HEK293 (cell line): ENCODE measurements around the gene TNFRSF4.

ENCODE experiments used
- GLIS2 ChIP-seq: fragments of 450-650 bp; formaldehyde crosslinking; IDR thresholded peaks from 2 replicates; pipeline ENCODE4 v1.5.1; 2016; ENCODE audit warnings: missing biosample characterization, missing genetic modification characterization
- MEIS1 ChIP-seq: sonication (generic); formaldehyde crosslinking; IDR thresholded peaks from 2 replicates; pipeline ENCODE4 v1.8.1; 2022; ENCODE audit warnings: missing genetic modification reagents, mild to moderate bottlenecking, borderline replicate concordance
- MYNN ChIP-seq: fragments of 450-650 bp; formaldehyde crosslinking; IDR thresholded peaks from 2 replicates; pipeline ENCODE4 v1.5.1; 2016; ENCODE audit warnings: missing biosample characterization, missing genetic modification characterization, borderline replicate concordance
- OSR2 ChIP-seq: fragments of 450-650 bp; formaldehyde crosslinking; IDR thresholded peaks from 2 replicates; pipeline ENCODE4 v1.5.1; 2016; ENCODE audit warnings: missing biosample characterization, missing genetic modification characterization
- PRDM4 ChIP-seq: fragments of 450-650 bp; formaldehyde crosslinking; IDR thresholded peaks from 2 replicates; pipeline ENCODE4 v1.5.1; 2017; ENCODE audit warnings: missing biosample characterization, missing genetic modification characterization
- SETDB1 ChIP-seq: IDR thresholded peaks from one replicate; pipeline ENCODE4 v1.6.1; 2017; ENCODE audit warnings: mild to moderate bottlenecking, low read length, moderate library complexity, mixed read lengths; ENCODE audit not compliant: insufficient read length
- ZBTB21 ChIP-seq: fragments of 450-650 bp; formaldehyde crosslinking; IDR thresholded peaks from 2 replicates; pipeline ENCODE4 v1.5.1; 2017; ENCODE audit warnings: missing biosample characterization, missing genetic modification characterization
- ZBTB7A ChIP-seq: fragments of 450-650 bp; formaldehyde crosslinking; IDR thresholded peaks from 2 replicates; pipeline ENCODE4 v1.5.1; 2016; ENCODE audit warnings: low read depth, missing biosample characterization, missing genetic modification characterization
- ZNF2 ChIP-seq: fragments of 450-650 bp; formaldehyde crosslinking; IDR thresholded peaks from 2 replicates; pipeline ENCODE4 v1.5.1; 2016; ENCODE audit warnings: missing biosample characterization, missing genetic modification characterization
- ZNF214 ChIP-seq: fragments of 450-650 bp; formaldehyde crosslinking; IDR thresholded peaks from 2 replicates; pipeline ENCODE4 v1.5.1; 2017; ENCODE audit warnings: missing biosample characterization, mild to moderate bottlenecking, missing genetic modification characterization, borderline replicate concordance
- ZNF311 ChIP-seq: fragments of 450-650 bp; formaldehyde crosslinking; IDR thresholded peaks from 2 replicates; pipeline ENCODE4 v1.5.1; 2017; ENCODE audit warnings: missing biosample characterization, missing genetic modification characterization, borderline replicate concordance
- ZNF335 ChIP-seq: fragments of 450-650 bp; formaldehyde crosslinking; conservative IDR thresholded peaks from 2 replicates; pipeline ENCODE4 v1.5.1; 2016; ENCODE audit warnings: missing biosample characterization, missing genetic modification characterization
- ZNF473 ChIP-seq: fragments of 450-650 bp; formaldehyde crosslinking; IDR thresholded peaks from 2 replicates; pipeline ENCODE4 v1.5.1; 2017; ENCODE audit warnings: missing biosample characterization, missing genetic modification characterization
- ZNF549 ChIP-seq: fragments of 450-650 bp; IDR thresholded peaks from 2 replicates; pipeline ENCODE4 v1.5.1; 2018; ENCODE audit warnings: missing biosample characterization, missing genetic modification characterization, mild to moderate bottlenecking, inconsistent platforms, moderate library complexity
- ZNF558 ChIP-seq: fragments of 450-650 bp; formaldehyde crosslinking; IDR thresholded peaks from 2 replicates; pipeline ENCODE4 v1.5.1; 2016; ENCODE audit warnings: missing biosample characterization, missing genetic modification characterization
- ZNF561 ChIP-seq: fragments of 450-650 bp; IDR thresholded peaks from 2 replicates; pipeline ENCODE4 v1.5.1; 2018; ENCODE audit warnings: missing biosample characterization, missing genetic modification characterization, borderline replicate concordance
- ZNF580 ChIP-seq: fragments of 450-650 bp; formaldehyde crosslinking; IDR thresholded peaks from 2 replicates; pipeline ENCODE4 v1.5.1; 2016; ENCODE audit warnings: missing biosample characterization, missing genetic modification characterization
- ZNF670 ChIP-seq: fragments of 450-650 bp; formaldehyde crosslinking; IDR thresholded peaks from 2 replicates; pipeline ENCODE4 v1.5.1; 2016; ENCODE audit warnings: missing biosample characterization, missing genetic modification characterization, low read depth
- ZNF747 ChIP-seq: fragments of 450-650 bp; formaldehyde crosslinking; IDR thresholded peaks from 2 replicates; pipeline ENCODE4 v1.5.1; 2016; ENCODE audit warnings: missing biosample characterization, missing genetic modification characterization
- ZNF777 ChIP-seq: fragments of 450-650 bp; formaldehyde crosslinking; IDR thresholded peaks from 2 replicates; pipeline ENCODE4 v1.5.1; 2017; ENCODE audit warnings: missing biosample characterization, missing genetic modification characterization, borderline replicate concordance
- ZNF785 ChIP-seq: fragments of 450-650 bp; formaldehyde crosslinking; IDR thresholded peaks from 2 replicates; pipeline ENCODE4 v1.5.1; 2016; ENCODE audit warnings: missing biosample characterization, missing genetic modification characterization
- ZNF830 ChIP-seq: fragments of 450-650 bp; IDR thresholded peaks from 2 replicates; pipeline ENCODE4 v1.5.0; 2018; ENCODE audit warnings: missing biosample characterization, missing genetic modification characterization, low read depth, mild to moderate bottlenecking, moderate library complexity
- ZNF843 ChIP-seq: fragments of 450-650 bp; formaldehyde crosslinking; IDR thresholded peaks from 2 replicates; pipeline ENCODE4 v1.5.1; 2016; ENCODE audit warnings: missing biosample characterization, missing genetic modification characterization
- ZSCAN23 ChIP-seq: fragments of 450-650 bp; formaldehyde crosslinking; IDR thresholded peaks from 2 replicates; pipeline ENCODE4 v1.5.1; 2016; ENCODE audit warnings: missing biosample characterization, missing genetic modification characterization
- TF ChIP-seq, protein P1 (sequence below): fragments of 450-650 bp; formaldehyde crosslinking; IDR thresholded peaks from 2 replicates; pipeline ENCODE4 v1.5.1; 2016; ENCODE audit warnings: missing biosample characterization, missing genetic modification characterization
- TF ChIP-seq, protein P2 (sequence below): fragments of 450-650 bp; formaldehyde crosslinking; IDR thresholded peaks from 2 replicates; pipeline ENCODE4 v1.5.1; 2017; ENCODE audit warnings: missing biosample characterization, missing genetic modification characterization
- TF ChIP-seq, protein P3 (sequence below): fragments of 450-650 bp; formaldehyde crosslinking; IDR thresholded peaks from 2 replicates; pipeline ENCODE4 v1.5.1; 2016; ENCODE audit warnings: missing biosample characterization, missing genetic modification characterization, borderline replicate concordance

TNFRSF4 gene

DNA sequence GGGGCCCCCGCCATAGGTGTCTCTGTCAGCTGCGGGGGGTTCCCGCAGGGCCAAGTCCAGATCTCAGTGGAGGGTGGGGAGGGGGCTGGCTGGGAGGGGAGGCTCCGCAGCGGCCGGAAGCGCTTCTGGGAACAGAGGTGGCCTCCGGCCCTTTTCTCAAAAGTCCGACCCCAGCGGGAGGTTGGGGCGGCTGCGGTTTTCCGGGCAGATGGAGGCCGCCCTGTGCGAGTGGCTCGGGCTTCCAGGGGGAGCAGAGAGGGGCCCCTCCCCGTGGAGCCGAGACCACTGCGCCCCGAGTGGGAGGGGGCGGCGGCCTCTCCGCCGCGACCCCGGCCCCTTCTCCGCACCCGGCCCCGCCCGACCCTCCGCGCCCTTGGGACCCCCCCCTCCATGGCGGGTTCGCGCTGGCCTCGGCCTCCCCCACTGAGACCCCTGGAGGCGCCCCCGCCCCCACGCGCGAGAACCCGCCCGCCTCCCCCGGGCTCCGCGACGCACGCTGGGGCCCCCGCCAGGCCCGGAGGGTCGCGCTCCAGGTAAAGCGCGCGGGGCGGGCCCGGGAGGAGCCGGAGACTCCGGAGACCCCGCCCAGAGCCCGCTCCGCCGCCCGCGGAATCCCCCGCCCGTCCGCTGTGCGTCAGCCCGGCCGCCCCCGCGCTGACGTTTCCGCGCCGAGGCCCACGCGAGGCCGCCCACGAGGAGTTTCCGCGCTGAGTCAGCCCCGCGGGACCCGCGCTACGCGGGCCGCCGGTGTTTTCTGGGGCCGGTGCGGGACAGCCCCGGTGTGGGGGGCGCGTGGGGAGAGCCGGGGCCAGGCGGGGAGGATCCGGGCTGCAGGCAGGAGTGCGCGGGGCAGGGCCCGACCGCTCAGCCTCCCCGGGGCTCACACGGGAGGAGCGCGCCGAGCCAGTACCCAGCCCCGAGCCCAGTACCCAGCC, 12.8 kb downstream of the TNFRSF4 start (continued):
- no peak for TF ChIP-seq ZNF214 (tag by site-specific recombination)
- no peak for TF ChIP-seq ZNF747 (tag by site-specific recombination)
- TF ChIP-seq ZNF335 (tag by site-specific recombination) = peak; percentile 56; the same call in 1 of the 2 replicates
- TF ChIP-seq ZBTB7A = no peak
- TF ChIP-seq, protein P1, sequence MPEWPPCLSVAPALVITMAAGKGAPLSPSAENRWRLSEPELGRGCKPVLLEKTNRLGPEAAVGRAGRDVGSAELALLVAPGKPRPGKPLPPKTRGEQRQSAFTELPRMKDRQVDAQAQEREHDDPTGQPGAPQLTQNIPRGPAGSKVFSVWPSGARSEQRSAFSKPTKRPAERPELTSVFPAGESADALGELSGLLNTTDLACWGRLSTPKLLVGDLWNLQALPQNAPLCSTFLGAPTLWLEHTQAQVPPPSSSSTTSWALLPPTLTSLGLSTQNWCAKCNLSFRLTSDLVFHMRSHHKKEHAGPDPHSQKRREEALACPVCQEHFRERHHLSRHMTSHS (tag by site-specific recombination) = no peak
- no peak for TF ChIP-seq ZNF473 (tag by site-specific recombination)
- TF ChIP-seq, protein P2, sequence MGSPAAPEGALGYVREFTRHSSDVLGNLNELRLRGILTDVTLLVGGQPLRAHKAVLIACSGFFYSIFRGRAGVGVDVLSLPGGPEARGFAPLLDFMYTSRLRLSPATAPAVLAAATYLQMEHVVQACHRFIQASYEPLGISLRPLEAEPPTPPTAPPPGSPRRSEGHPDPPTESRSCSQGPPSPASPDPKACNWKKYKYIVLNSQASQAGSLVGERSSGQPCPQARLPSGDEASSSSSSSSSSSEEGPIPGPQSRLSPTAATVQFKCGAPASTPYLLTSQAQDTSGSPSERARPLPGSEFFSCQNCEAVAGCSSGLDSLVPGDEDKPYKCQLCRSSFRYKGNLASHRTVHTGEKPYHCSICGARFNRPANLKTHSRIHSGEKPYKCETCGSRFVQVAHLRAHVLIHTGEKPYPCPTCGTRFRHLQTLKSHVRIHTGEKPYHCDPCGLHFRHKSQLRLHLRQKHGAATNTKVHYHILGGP (tag by site-specific recombination) = no peak
- peak; percentile 91 for TF ChIP-seq ZNF785
- TF ChIP-seq ZNF580 (tag by site-specific recombination) = no peak
- TF ChIP-seq ZNF2 (tag by site-specific recombination) = no peak
- TF ChIP-seq ZNF549 (tag by site-specific recombination) = no peak
- TF ChIP-seq GLIS2 (tag by site-specific recombination) = peak; percentile 56
- no peak for TF ChIP-seq ZNF830 (tag by site-specific recombination)
- TF ChIP-seq MEIS1 = no peak
- TF ChIP-seq PRDM4 (tag by site-specific recombination) = no peak
- TF ChIP-seq ZNF843 = no peak
- peak; percentile 45; the same call in 1 of the 2 replicates for TF ChIP-seq ZNF561 (tag by site-specific recombination)
- no peak for TF ChIP-seq ZNF670 (tag by site-specific recombination)
- TF ChIP-seq, protein P3, sequence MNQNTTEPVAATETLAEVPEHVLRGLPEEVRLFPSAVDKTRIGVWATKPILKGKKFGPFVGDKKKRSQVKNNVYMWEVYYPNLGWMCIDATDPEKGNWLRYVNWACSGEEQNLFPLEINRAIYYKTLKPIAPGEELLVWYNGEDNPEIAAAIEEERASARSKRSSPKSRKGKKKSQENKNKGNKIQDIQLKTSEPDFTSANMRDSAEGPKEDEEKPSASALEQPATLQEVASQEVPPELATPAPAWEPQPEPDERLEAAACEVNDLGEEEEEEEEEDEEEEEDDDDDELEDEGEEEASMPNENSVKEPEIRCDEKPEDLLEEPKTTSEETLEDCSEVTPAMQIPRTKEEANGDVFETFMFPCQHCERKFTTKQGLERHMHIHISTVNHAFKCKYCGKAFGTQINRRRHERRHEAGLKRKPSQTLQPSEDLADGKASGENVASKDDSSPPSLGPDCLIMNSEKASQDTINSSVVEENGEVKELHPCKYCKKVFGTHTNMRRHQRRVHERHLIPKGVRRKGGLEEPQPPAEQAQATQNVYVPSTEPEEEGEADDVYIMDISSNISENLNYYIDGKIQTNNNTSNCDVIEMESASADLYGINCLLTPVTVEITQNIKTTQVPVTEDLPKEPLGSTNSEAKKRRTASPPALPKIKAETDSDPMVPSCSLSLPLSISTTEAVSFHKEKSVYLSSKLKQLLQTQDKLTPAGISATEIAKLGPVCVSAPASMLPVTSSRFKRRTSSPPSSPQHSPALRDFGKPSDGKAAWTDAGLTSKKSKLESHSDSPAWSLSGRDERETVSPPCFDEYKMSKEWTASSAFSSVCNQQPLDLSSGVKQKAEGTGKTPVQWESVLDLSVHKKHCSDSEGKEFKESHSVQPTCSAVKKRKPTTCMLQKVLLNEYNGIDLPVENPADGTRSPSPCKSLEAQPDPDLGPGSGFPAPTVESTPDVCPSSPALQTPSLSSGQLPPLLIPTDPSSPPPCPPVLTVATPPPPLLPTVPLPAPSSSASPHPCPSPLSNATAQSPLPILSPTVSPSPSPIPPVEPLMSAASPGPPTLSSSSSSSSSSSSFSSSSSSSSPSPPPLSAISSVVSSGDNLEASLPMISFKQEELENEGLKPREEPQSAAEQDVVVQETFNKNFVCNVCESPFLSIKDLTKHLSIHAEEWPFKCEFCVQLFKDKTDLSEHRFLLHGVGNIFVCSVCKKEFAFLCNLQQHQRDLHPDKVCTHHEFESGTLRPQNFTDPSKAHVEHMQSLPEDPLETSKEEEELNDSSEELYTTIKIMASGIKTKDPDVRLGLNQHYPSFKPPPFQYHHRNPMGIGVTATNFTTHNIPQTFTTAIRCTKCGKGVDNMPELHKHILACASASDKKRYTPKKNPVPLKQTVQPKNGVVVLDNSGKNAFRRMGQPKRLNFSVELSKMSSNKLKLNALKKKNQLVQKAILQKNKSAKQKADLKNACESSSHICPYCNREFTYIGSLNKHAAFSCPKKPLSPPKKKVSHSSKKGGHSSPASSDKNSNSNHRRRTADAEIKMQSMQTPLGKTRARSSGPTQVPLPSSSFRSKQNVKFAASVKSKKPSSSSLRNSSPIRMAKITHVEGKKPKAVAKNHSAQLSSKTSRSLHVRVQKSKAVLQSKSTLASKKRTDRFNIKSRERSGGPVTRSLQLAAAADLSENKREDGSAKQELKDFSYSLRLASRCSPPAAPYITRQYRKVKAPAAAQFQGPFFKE (tag by site-specific recombination) = no peak
- no peak for TF ChIP-seq ZNF558 (tag by site-specific recombination)
- TF ChIP-seq ZSCAN23 (tag by site-specific recombination) = no peak
- no peak for TF ChIP-seq ZNF777 (tag by site-specific recombination)
- no peak for TF ChIP-seq ZBTB21 (tag by site-specific recombination)
- no peak for TF ChIP-seq OSR2
- no peak for TF ChIP-seq ZNF311 (tag by site-specific recombination)
- TF ChIP-seq SETDB1 = no peak
- no peak for TF ChIP-seq MYNN
